ENCODE results near the gene SLC24A3.

The SLC24A3 gene

GRCh38 chr20:19349879-19350278 lies 137.4 kb downstream of the SLC24A3 start:
- in situ Hi-C loops (cut with HindIII; ENCODE audit: low sequenced_read_pairs): no loop called here
- no peak overlapping the region for H3K4me3 ChIP-seq (ENCODE audit: low read depth, low read length)
- TF ChIP-seq, protein P1, sequence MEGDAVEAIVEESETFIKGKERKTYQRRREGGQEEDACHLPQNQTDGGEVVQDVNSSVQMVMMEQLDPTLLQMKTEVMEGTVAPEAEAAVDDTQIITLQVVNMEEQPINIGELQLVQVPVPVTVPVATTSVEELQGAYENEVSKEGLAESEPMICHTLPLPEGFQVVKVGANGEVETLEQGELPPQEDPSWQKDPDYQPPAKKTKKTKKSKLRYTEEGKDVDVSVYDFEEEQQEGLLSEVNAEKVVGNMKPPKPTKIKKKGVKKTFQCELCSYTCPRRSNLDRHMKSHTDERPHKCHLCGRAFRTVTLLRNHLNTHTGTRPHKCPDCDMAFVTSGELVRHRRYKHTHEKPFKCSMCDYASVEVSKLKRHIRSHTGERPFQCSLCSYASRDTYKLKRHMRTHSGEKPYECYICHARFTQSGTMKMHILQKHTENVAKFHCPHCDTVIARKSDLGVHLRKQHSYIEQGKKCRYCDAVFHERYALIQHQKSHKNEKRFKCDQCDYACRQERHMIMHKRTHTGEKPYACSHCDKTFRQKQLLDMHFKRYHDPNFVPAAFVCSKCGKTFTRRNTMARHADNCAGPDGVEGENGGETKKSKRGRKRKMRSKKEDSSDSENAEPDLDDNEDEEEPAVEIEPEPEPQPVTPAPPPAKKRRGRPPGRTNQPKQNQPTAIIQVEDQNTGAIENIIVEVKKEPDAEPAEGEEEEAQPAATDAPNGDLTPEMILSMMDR (IDR thresholded peaks at IDR 0.05; ENCODE audit: low read depth, low read length): no peak
- no peak for DNase-seq (ENCODE audit: low read depth, low spot score)

DNA sequence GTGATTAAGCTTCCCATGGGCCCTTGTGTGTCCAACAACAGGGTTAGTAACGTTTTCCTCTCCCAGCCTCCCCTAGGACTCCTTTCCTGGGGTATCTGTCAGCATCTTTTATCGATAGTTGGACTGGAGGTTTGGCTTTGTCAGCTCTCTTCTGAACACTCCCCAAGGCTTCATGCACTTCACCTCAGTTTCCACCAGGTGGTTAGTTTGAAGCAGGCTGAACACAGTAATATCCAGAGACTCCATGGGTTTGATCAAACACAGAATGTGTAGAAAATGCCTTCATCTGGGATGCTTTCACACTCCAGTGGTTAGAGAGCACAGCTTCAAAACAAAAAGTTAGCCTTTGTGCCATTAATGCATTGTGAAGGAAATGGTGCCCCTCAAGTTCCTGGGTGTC lies 139.1 kb downstream of the SLC24A3 start:
- TF ChIP-seq, protein P1 (IDR thresholded peaks at IDR 0.05; ENCODE audit: low read depth, low read length): no peak
- in situ Hi-C loops (cut with HindIII; ENCODE audit: low sequenced_read_pairs): no loop called here

DNA sequence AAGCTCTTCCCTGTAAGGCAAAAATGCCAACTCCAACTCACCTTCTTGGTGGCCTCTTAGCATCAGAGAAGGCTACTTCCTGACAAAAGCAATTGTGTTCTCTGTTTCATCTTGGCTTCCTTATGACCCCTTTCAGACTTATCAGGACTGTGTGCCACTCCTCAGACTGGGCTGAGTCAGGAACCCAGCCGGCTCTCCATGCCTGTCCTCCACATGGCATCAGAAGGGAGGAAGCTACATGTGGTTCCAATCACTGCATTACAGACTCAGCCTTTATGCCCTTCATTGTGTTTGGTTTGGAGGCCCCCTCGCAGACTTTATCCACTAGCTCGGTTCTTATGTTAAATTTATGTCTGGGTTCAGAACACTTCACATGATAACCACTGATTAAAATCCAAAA lies 142.5 kb downstream of the SLC24A3 start:
- H3K4me3 ChIP-seq (ENCODE audit: low read depth, low read length): no peak overlapping the region
- no peak for DNase-seq (ENCODE audit: low read depth, low spot score)
- TF ChIP-seq, protein P1 (IDR thresholded peaks at IDR 0.05; ENCODE audit: low read depth, low read length): no peak
- in situ Hi-C loops (cut with HindIII; ENCODE audit: low sequenced_read_pairs): no loop called here

More for the DNA sequence above, 139.1 kb downstream of the SLC24A3 start:
- DNase-seq (ENCODE audit: low read depth, low spot score): no peak
- H3K4me3 ChIP-seq (ENCODE audit: low read depth, low read length): no peak overlapping the region

DNA sequence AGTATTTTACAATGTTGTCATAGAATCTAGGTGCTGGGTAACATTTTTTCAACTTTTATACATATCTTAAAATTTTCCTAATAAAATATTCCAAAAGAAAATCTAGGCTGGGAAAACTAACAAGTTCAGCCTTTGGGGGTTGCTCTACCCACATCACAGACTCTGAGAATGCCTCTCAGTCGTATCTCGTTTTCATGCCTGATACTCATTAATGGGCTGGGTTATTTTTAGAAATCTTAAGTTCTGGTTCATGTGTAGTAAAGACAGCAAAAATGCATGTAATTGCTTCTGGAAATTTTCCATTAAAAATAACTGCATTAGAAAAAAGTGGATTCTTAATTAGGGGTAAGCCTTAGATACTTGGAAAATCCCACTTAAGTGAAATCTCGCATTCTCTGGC lies 149.3 kb downstream of the SLC24A3 start:
- no peak overlapping the region for H3K4me3 ChIP-seq (ENCODE audit: low read depth, low read length)
- TF ChIP-seq, protein P1 (IDR thresholded peaks at IDR 0.05; ENCODE audit: low read depth, low read length): no peak
- in situ Hi-C loops (cut with HindIII; ENCODE audit: low sequenced_read_pairs): no loop called here
- DNase-seq (ENCODE audit: low read depth, low spot score): no peak

GRCh38 chr20:19363476-19363875 lies 151.0 kb downstream of the SLC24A3 start:
- in situ Hi-C loops (cut with HindIII; ENCODE audit: low sequenced_read_pairs): no loop called here
- TF ChIP-seq, protein P1 (IDR thresholded peaks at IDR 0.05; ENCODE audit: low read depth, low read length): no peak
- H3K4me3 ChIP-seq (ENCODE audit: low read depth, low read length): no peak overlapping the region
- DNase-seq (ENCODE audit: low read depth, low spot score): no peak

DNA sequence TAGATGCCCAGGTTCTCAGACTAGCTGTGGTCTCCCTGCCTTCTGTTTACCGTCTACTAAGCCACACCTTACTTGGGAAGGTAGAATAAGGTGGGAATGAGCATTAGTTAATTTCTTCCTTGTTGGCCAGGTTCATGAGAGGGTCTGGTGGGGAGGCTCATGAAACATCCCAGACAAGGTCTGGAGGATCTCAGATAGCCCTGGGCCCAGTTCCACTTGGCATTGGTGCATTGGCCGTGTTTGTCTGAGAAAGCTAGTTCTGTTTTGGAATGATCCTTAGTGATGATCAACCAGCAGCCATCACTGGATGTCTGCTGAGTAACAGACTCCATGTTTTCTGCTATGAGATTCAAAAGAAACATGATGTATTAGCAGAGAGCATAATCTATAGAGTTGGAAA lies 155.1 kb downstream of the SLC24A3 start:
- in situ Hi-C loops (cut with HindIII; ENCODE audit: low sequenced_read_pairs): no loop called here
- no peak overlapping the region for H3K4me3 ChIP-seq (ENCODE audit: low read depth, low read length)
- TF ChIP-seq, protein P1 (IDR thresholded peaks at IDR 0.05; ENCODE audit: low read depth, low read length): no peak
- DNase-seq (ENCODE audit: low read depth, low spot score): no peak

DNA sequence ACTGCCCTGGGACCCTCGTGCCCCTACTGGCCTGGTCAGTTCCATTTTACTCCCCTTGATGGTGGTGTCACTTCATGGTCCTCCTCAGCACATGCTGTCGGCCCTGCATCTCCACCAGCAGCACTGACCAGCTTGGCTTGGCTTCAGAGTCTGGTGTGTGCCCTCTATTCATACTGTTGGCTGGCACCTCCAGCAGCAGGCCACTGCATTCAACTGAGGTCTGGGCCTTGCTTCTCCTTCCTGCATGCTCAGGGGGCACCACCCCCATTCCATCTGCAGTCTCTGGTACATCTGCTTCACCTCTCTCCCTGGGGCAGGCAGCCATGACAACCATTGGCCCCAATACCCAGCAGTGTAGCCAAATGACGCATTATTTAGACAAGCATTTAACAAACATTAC lies 155.9 kb downstream of the SLC24A3 start:
- H3K4me3 ChIP-seq (ENCODE audit: low read depth, low read length): no peak overlapping the region
- DNase-seq (ENCODE audit: low read depth, low spot score): no peak
- in situ Hi-C loops (cut with HindIII; ENCODE audit: low sequenced_read_pairs): no loop called here
- TF ChIP-seq, protein P1 (IDR thresholded peaks at IDR 0.05; ENCODE audit: low read depth, low read length): no peak

All from astrocyte of the spinal cord (primary cell).